GM18951 (cell line): ENCODE results near the gene FCHSD2.
"Not testable (repeated sequence)": the region's sequence is repeated elsewhere in the genome, so short reads cannot be mapped to it uniquely, and the experiment has no call there.

Experiments
- POLR2A ChIP-seq: IDR thresholded peaks from 4 replicates; pipeline ENCODE4 v1.6.1; 2011; ENCODE audit warnings: mild to moderate bottlenecking; ENCODE audit not compliant: insufficient read length, insufficient read depth; ENCODE audit errors: extremely low read depth
- in situ Hi-C: fragments of 300-500 bp; cut with MboI; formaldehyde crosslinking; loops from one replicate; pipeline ENCODE4 v1.12.0; 2022; ENCODE audit warnings: low sequenced_read_pairs, mixed read lengths, inconsistent platforms; ENCODE audit not compliant: unreplicated experiment

Gene FCHSD2

GRCh38 chr11:72838691-72839305 is 303.3 kb downstream of the FCHSD2 start:
- TF ChIP-seq POLR2A = no peak

GRCh38 chr11:72836111-72836510 is 306.0 kb downstream of the FCHSD2 start:
- no peak for TF ChIP-seq POLR2A
- in situ Hi-C loops = loop anchor here (10.0 kb wide), 1 partner anchor 339 kb away; no protein-coding TSS in a partner anchor

More at GRCh38 chr11:72838691-72839305, 303.3 kb downstream of the FCHSD2 start:
- in situ Hi-C loops = loop anchor here (10.0 kb wide), 1 partner anchor 336 kb away; no protein-coding TSS in a partner anchor

- peak; percentile 15 for TF ChIP-seq POLR2A
- in situ Hi-C loops = loop anchor here (10.0 kb wide), 1 partner anchor 340 kb away; no protein-coding TSS in a partner anchor
These were observed 307.2 kb downstream of the FCHSD2 start for GRCh38 chr11:72834905-72835304.

- in situ Hi-C loops = loop anchor here (10.0 kb wide), 1 partner anchor 341 kb away; no protein-coding TSS in a partner anchor
- TF ChIP-seq POLR2A = no peak
These were observed 308.2 kb downstream of the FCHSD2 start for GRCh38 chr11:72833811-72834493.

- TF ChIP-seq POLR2A = peak; percentile 11
- in situ Hi-C loops = loop anchor here (10.0 kb wide), 1 partner anchor 342 kb away; no protein-coding TSS in a partner anchor
These were observed 308.9 kb downstream of the FCHSD2 start for GRCh38 chr11:72833083-72833733.

GRCh38 chr11:72832301-72833082 is 309.6 kb downstream of the FCHSD2 start:
- in situ Hi-C loops = loop anchor here (10.0 kb wide), 1 partner anchor 342 kb away; no protein-coding TSS in a partner anchor
- TF ChIP-seq POLR2A = peak; percentile 19

GRCh38 chr11:72831521-72832300 is 310.4 kb downstream of the FCHSD2 start:
- in situ Hi-C loops = loop anchor here (10.0 kb wide), 1 partner anchor 343 kb away; no protein-coding TSS in a partner anchor

GRCh38 chr11:72829884-72830533 is 312.1 kb downstream of the FCHSD2 start:
- in situ Hi-C loops = loop anchor here (10.0 kb wide), 1 partner anchor 345 kb away; no protein-coding TSS in a partner anchor

More at GRCh38 chr11:72831521-72832300, 310.4 kb downstream of the FCHSD2 start:
- TF ChIP-seq POLR2A = peak; percentile 29

GRCh38 chr11:72829178-72829577 is 312.9 kb downstream of the FCHSD2 start:
- in situ Hi-C loops = no loop called here
- TF ChIP-seq POLR2A = peak; percentile 6

More at GRCh38 chr11:72829884-72830533, 312.1 kb downstream of the FCHSD2 start:
- TF ChIP-seq POLR2A = no peak

- in situ Hi-C loops = no loop called here
- TF ChIP-seq POLR2A = no peak
These were observed 313.4 kb downstream of the FCHSD2 start for GRCh38 chr11:72828692-72829101.

- in situ Hi-C loops = no loop called here
- no peak for TF ChIP-seq POLR2A
These were observed 314.0 kb downstream of the FCHSD2 start for GRCh38 chr11:72828081-72828567.

- in situ Hi-C loops = not testable (repeated sequence)
These were observed 314.5 kb downstream of the FCHSD2 start for GRCh38 chr11:72827656-72828055.
